ENCODE data around the gene ELOF1. TPM values are rescaled to one million over a fixed set of nuclear protein-coding genes. Genes with fewer than 3 reads are reported as not detected.
"Not testable (repeated sequence)": the region's sequence is repeated elsewhere in the genome, so short reads cannot be mapped to it uniquely, and the experiment has no call there.

ELOF1 gene
- total and polyA plus RNA-seq, 2 experiments from 2014 or later = 45.3 to 98.6 TPM

GRCh38 chr19:11576227-11576626, 17.2 kb upstream of the ELOF1 start:
- Histone ChIP-seq H3K27ac (no peak overlapping the region), H3K27me3 (peaks cover 8% of the 10 kb centered on the region), H3K36me3 (no peaks in the 10 kb centered on the region), H3K4me3 (no peak overlapping the region), H3K9me3 (ENCODE audit: low read depth) (no peaks in the 10 kb centered on the region), H3K4me1 (ENCODE audit: low read depth) (no peaks in the 10 kb centered on the region)
- no peak for TF ChIP-seq CTCF (IDR thresholded peaks at IDR 0.05; ENCODE audit: low read depth, low read length)
- no peak for DNase-seq (ENCODE audit: low read depth in 1 of 2, low spot score in 1 of 2)

GRCh38 chr19:11574689-11575088, 15.7 kb upstream of the ELOF1 start:
- peaks cover 8% of the 10 kb centered on the region for H3K27me3 ChIP-seq

GRCh38 chr19:11573763-11574162, 14.7 kb upstream of the ELOF1 start:
- not testable (repeated sequence) for H3K36me3 ChIP-seq; H3K27ac ChIP-seq; H3K9me3 ChIP-seq (ENCODE audit: low read depth); H3K4me3 ChIP-seq; DNase-seq (ENCODE audit: low read depth in 1 of 2, low spot score in 1 of 2); H3K4me1 ChIP-seq (ENCODE audit: low read depth); H3K27me3 ChIP-seq

More at GRCh38 chr19:11574689-11575088, 15.7 kb upstream of the ELOF1 start:
- Histone ChIP-seq H3K4me1 (ENCODE audit: low read depth) (no peaks in the 10 kb centered on the region), H3K27ac (no peak overlapping the region), H3K9me3 (ENCODE audit: low read depth) (no peaks in the 10 kb centered on the region), H3K36me3 (no peaks in the 10 kb centered on the region), H3K4me3 (no peak overlapping the region)
- no peak for TF ChIP-seq CTCF (IDR thresholded peaks at IDR 0.05; ENCODE audit: low read depth, low read length)
- DNase-seq (ENCODE audit: low read depth in 1 of 2, low spot score in 1 of 2) = no peak

GRCh38 chr19:11573354-11573753, 14.3 kb upstream of the ELOF1 start:
- not testable (repeated sequence) for H3K27me3 ChIP-seq; H3K4me1 ChIP-seq (ENCODE audit: low read depth); H3K36me3 ChIP-seq; H3K9me3 ChIP-seq (ENCODE audit: low read depth); H3K4me3 ChIP-seq; H3K27ac ChIP-seq; DNase-seq (ENCODE audit: low read depth in 1 of 2, low spot score in 1 of 2)

GRCh38 chr19:11570039-11570462, 11.0 kb upstream of the ELOF1 start:
- Histone ChIP-seq H3K4me1 (ENCODE audit: low read depth) (no peaks in the 10 kb centered on the region), H3K9me3 (ENCODE audit: low read depth) (no peaks in the 10 kb centered on the region), H3K27me3 (no peaks in the 10 kb centered on the region), H3K4me3 (no peak overlapping the region), H3K36me3 (no peaks in the 10 kb centered on the region), H3K27ac (no peak overlapping the region)
- TF ChIP-seq CTCF (IDR thresholded peaks at IDR 0.05; ENCODE audit: low read depth, low read length) = no peak
- DNase-seq (ENCODE audit: low read depth in 1 of 2, low spot score in 1 of 2) = no peak

GRCh38 chr19:11566164-11566563, 7.1 kb upstream of the ELOF1 start:
- no peaks in the 10 kb centered on the region for H3K4me1 ChIP-seq (ENCODE audit: low read depth)
- no peak overlapping the region for H3K27ac ChIP-seq
- H3K36me3 ChIP-seq = no peaks in the 10 kb centered on the region
- H3K27me3 ChIP-seq = no peaks in the 10 kb centered on the region
- no peak for TF ChIP-seq CTCF (IDR thresholded peaks at IDR 0.05; ENCODE audit: low read depth, low read length)
- no peak overlapping the region for H3K4me3 ChIP-seq
- no peak for DNase-seq (ENCODE audit: low read depth in 1 of 2, low spot score in 1 of 2)
- H3K9me3 ChIP-seq (ENCODE audit: low read depth) = no peaks in the 10 kb centered on the region

- H3K36me3 ChIP-seq; H3K4me3 ChIP-seq; H3K9me3 ChIP-seq (ENCODE audit: low read depth); H3K4me1 ChIP-seq (ENCODE audit: low read depth); DNase-seq (ENCODE audit: low read depth in 1 of 2, low spot score in 1 of 2); H3K27me3 ChIP-seq; H3K27ac ChIP-seq: not testable (repeated sequence)
Observed at GRCh38 chr19:11565649-11565980, 6.6 kb upstream of the ELOF1 start.

GRCh38 chr19:11564082-11564807, 5.2 kb upstream of the ELOF1 start:
- not testable (repeated sequence) for DNase-seq (ENCODE audit: low read depth in 1 of 2, low spot score in 1 of 2); H3K9me3 ChIP-seq (ENCODE audit: low read depth); H3K27me3 ChIP-seq; H3K27ac ChIP-seq; H3K36me3 ChIP-seq; H3K4me3 ChIP-seq; H3K4me1 ChIP-seq (ENCODE audit: low read depth)
